ENCODE results near the gene NPM3. TPM values are rescaled to one million over a fixed set of nuclear protein-coding genes. Genes with fewer than 3 reads are reported as not detected.
A peak's percentile ranks its signal among the peaks of the same experiment; 100 is the strongest.

NPM3 gene
- total and polyA plus RNA-seq, 2 of the 8 experiments (the other 6 are each of a cell fraction or from before 2014, with no cell fraction given): 127 to 175 TPM

- Histone ChIP-seq H2AK5ac (ENCODE audit: low read depth, low read length) (no peak overlapping the region), H3K14ac (ENCODE audit: insufficient read length) (no peak overlapping the region), H3K23ac (ENCODE audit: insufficient read length) (no peak overlapping the region), H3K9ac (replicated peaks in 1 of 4; ENCODE audit: extremely low read depth in 1 of 4, low read depth in 3 of 4, low read length in 3 of 4) (no peak overlapping the region), H3K36me3 (ENCODE audit: control insufficient read depth in 2 of 4, insufficient read depth in 4 of 4, low read length in 3 of 4) (no peaks in the 10 kb centered on the region; a peak in 1 of 8 replicates), H3K4me1 (replicated peaks in 1 of 4; ENCODE audit: control insufficient read depth in 3 of 4, insufficient read depth in 4 of 4, low read length in 3 of 4) (peaks cover 7 to 21% (median 15%) of the 10 kb centered on the region in 4 experiments), H4K8ac (ENCODE audit: extremely low read depth, insufficient read depth, low read length) (no peak overlapping the region), H3K4me3 (ENCODE audit: extremely low read depth in 1 of 4, insufficient read depth in 2 of 4, low read depth in 3 of 4, low read length in 4 of 4) (peak overlapping the region in 3 of 4 experiments; percentile 30 to 55 (median 36); a peak in 5 of 8 replicates), H3K56ac (replicated peaks; ENCODE audit: insufficient read length, low read depth, low read length) (no peak overlapping the region), H3K27me3 (replicated peaks in 1 of 4; ENCODE audit: control insufficient read depth in 3 of 4, extremely low read depth in 1 of 4, insufficient read depth in 3 of 4, low read length in 3 of 4) (no peaks in the 10 kb centered on the region), H3K23me2 (ENCODE audit: low read depth, low read length) (peaks cover 12% of the 10 kb centered on the region), H4K91ac (replicated peaks; ENCODE audit: insufficient read length, low read length) (no peak overlapping the region), H2BK20ac (ENCODE audit: low read length) (no peak overlapping the region), H2BK120ac (replicated peaks; ENCODE audit: low read depth, low read length) (no peak overlapping the region), H3K27ac (ENCODE audit: low read depth, low read length) (no peak overlapping the region), H2BK12ac (ENCODE audit: low read depth, low read length) (no peak overlapping the region), H3K18ac (ENCODE audit: extremely low read depth, low read length) (no peak overlapping the region), H3K4me2 (ENCODE audit: insufficient read depth in 1 of 2, low read depth in 2 of 2, low read length in 2 of 2) (peak overlapping the region; percentile 66 to 94), H4K5ac (ENCODE audit: insufficient read length, low read depth, low read length) (no peak overlapping the region), H3K4ac (replicated peaks; ENCODE audit: insufficient read length, low read depth, low read length) (no peak overlapping the region), H2BK5ac (ENCODE audit: low read depth, low read length) (no peak overlapping the region), H3K9me3 (ENCODE audit: insufficient read depth in 2 of 2, low read depth in 1 of 2, low read length in 1 of 2) (no peaks in the 10 kb centered on the region), H2AFZ (ENCODE audit: low read length) (no peak overlapping the region), H3K79me2 (ENCODE audit: control insufficient read depth in 1 of 2, insufficient read depth in 2 of 2, low read length in 2 of 2) (no peaks in the 10 kb centered on the region), H4K20me1 (replicated peaks in 1 of 2; ENCODE audit: control insufficient read depth in 1 of 2, insufficient read depth in 2 of 2, low read length in 2 of 2) (peaks cover 4 to 15% of the 10 kb centered on the region in 2 experiments), H3K79me1 (ENCODE audit: low read depth, low read length) (peaks cover 2% of the 10 kb centered on the region; the same call in 1 of the 2 replicates), H2BK15ac (ENCODE audit: low read length) (no peak overlapping the region)
- FAIRE-seq (no peak), DNase-seq (ENCODE audit: low read depth in 1 of 2, low spot score in 2 of 2) (no peak)
- TF ChIP-seq RBBP5 (IDR thresholded peaks at IDR 0.05; ENCODE audit: borderline replicate concordance, low read depth, low read length): no peak
- no peak for TF ChIP-seq POLR2A (IDR thresholded peaks at IDR 0.05; ENCODE audit: control extremely low read depth in 1 of 2, low read depth in 2 of 2, low read length in 2 of 2)
- no peak for TF ChIP-seq EZH2 (IDR thresholded peaks at IDR 0.05; ENCODE audit: low read depth, low read length, severe bottlenecking)
- no peak for TF ChIP-seq FOSL1 (IDR thresholded peaks at IDR 0.05; ENCODE audit: insufficient read depth, low read depth, low read length)
- TF ChIP-seq SP2 (IDR thresholded peaks at IDR 0.05; ENCODE audit: low read length): no peak
- 0 out of 2 replicates have a peak, but pooled peaks have one; percentile 23 for TF ChIP-seq E2F6 (IDR thresholded peaks at IDR 0.05)
- peak; percentile 36; the same call in 1 of the 2 replicates for TF ChIP-seq MAX (IDR thresholded peaks at IDR 0.05)
- ChIA-PET CTCF (ENCODE audit: partially characterized antibody) (interaction anchor here (1.0 to 4.3 kb wide), 4 partner anchors 12 to 604 kb away, joined by 4 to 24 read pairs (median 5); partner anchors contain the start of gene KCNIP2), POLR2A (ENCODE audit: partially characterized antibody) (interaction anchor here (0.6 to 9.8 kb wide), 5 partner anchors 11 to 286 kb away, joined by 3 to 100 read pairs (median 3); partner anchors contain the start of gene OGA)
- WGBS, 2 experiments (ENCODE audit: extremely low coverage in 1 of 2, insufficient coverage in 1 of 2, insufficient read length in 1 of 2, insufficient replicate concordance in 2 of 2, low coverage in 1 of 2, low lambda C conversion rate in 2 of 2, missing lambda C conversion rate in 1 of 2): 70% methylated on average over 33 of the region's 39 CpGs; no CpG with 5 or more reads in 1 of the 2 experiments
These were observed 45.7 kb upstream of the NPM3 start for GRCh38 chr10:101828766-101829551.

Measured in H1 (cell line).